GM12878 (cell line): ENCODE results near the gene SEC24A. TPM values are rescaled to one million over a fixed set of nuclear protein-coding genes. Genes with fewer than 3 reads are reported as not detected.
"Not testable (repeated sequence)": the region's sequence is repeated elsewhere in the genome, so short reads cannot be mapped to it uniquely, and the experiment has no call there.

Experiments used
- ATAC-seq: fragments of 200-7000 bp; cut with Tn5 transposase; 3 replicates; pipeline ENCODE4 v1.9.1; 2020; ENCODE audit warnings: mild to moderate bottlenecking, moderate library complexity
- BruUV-seq: library from RNA; stranded (reverse); fragments of 400-500 nt; replicated peaks from 2 replicates; lab custom pipeline; 2021; lab: Mats Ljungman, UMichigan
- CTCF ChIA-PET: fragments of 300-600 bp; sonication (Branson Sonifier 250); formaldehyde crosslinking; extraction: SDS; loops from one replicate; lab custom pipeline; 2021; ENCODE audit warnings: inconsistent platforms; lab: Yijun Ruan, JAX
- POLR2A ChIA-PET: fragments of 350-600 bp; formaldehyde crosslinking; extraction: SDS; loops from one replicate; lab custom pipeline; 2021; ENCODE audit warnings: inconsistent platforms; lab: Charles Lee
- RAD21 ChIA-PET: fragments of 300-600 bp; sonication (Branson Sonifier 250); formaldehyde crosslinking; loops from one replicate; lab custom pipeline; 2023; ENCODE audit warnings: antibody characterized with exemption; ENCODE audit not compliant: unreplicated experiment; lab: Charles Lee
- SMC1A ChIA-PET: fragments of 300-600 bp; sonication (Branson Sonifier 250); formaldehyde crosslinking; loops from one replicate; lab custom pipeline; 2023; ENCODE audit not compliant: unreplicated experiment, uncharacterized antibody; lab: Charles Lee
- DNase-seq: peaks from one replicate; pipeline ENCODE4 v3.0.0-alpha.2; 2011; ENCODE audit warnings: low read depth, low spot score
- FAIRE-seq: peaks from 3 replicates; lab custom pipeline; 2011; peaks lifted over from hg19 to GRCh38; lab: Jason Lieb, UNC
- H2AFZ ChIP-seq: 2 replicates; pipeline ENCODE4 v1.6.0; 2011; ENCODE audit warnings: low read depth, low read length, control low read depth; ENCODE audit not compliant: control insufficient read depth
- H3K27ac ChIP-seq: 2 replicates; pipeline ENCODE4 v1.5.1; 2011; ENCODE audit warnings: control low read depth; ENCODE audit not compliant: control insufficient read depth, insufficient read depth
- H3K27me3 ChIP-seq, 2 experiments: replicated peaks in 1 of 2; 2 replicates each; pipeline versions ENCODE4 v1.6.0 to v1.6.1; 2011; ENCODE audit warnings: low read length in 1 of 2; ENCODE audit not compliant: control insufficient read depth in 2 of 2, insufficient read depth in 2 of 2
- H3K36me3 ChIP-seq, 2 experiments: 2 replicates each; pipeline ENCODE4 v1.5.1; 2011; ENCODE audit warnings: low read length in 1 of 2; ENCODE audit not compliant: control insufficient read depth in 2 of 2, insufficient read depth in 2 of 2
- H3K4me1 ChIP-seq: 2 replicates; pipeline ENCODE4 v1.6.1; 2011; ENCODE audit warnings: mild to moderate bottlenecking, low read length, moderate library complexity, mixed read lengths; ENCODE audit not compliant: control insufficient read depth, insufficient read depth
- H3K4me2 ChIP-seq: 2 replicates; pipeline ENCODE4 v1.6.0; 2011; ENCODE audit warnings: control low read depth; ENCODE audit not compliant: control insufficient read depth, insufficient read depth
- H3K4me3 ChIP-seq: fragments of 200-600 bp; sonication (generic); 2 replicates; pipeline ENCODE4 v1.5.1; 2016
- H3K79me2 ChIP-seq: 2 replicates; pipeline ENCODE4 v1.6.0; 2011; ENCODE audit warnings: low read length; ENCODE audit not compliant: control insufficient read depth, insufficient read depth
- H3K9ac ChIP-seq: 2 replicates; pipeline ENCODE4 v1.8.0; 2011; ENCODE audit warnings: low read length, control low read depth, mixed read lengths; ENCODE audit not compliant: control insufficient read depth, insufficient read depth
- H3K9me3 ChIP-seq: replicated peaks from 3 replicates; pipeline ENCODE4 v1.5.1; 2011; ENCODE audit warnings: mild to moderate bottlenecking, low read length; ENCODE audit not compliant: control insufficient read depth, insufficient read depth
- H4K20me1 ChIP-seq: 2 replicates; pipeline ENCODE4 v1.6.0; 2011; ENCODE audit not compliant: control insufficient read depth, insufficient read depth
- MEF2B ChIP-seq: fragments of 450-650 bp; IDR thresholded peaks from 2 replicates; pipeline ENCODE4 v1.6.1; 2018; ENCODE audit warnings: mild to moderate bottlenecking, moderate library complexity; ENCODE audit not compliant: partially characterized antibody, poor library complexity, severe bottlenecking
- MLLT1 ChIP-seq: fragments of 450-650 bp; IDR thresholded peaks from 2 replicates; pipeline ENCODE4 v1.6.1; 2016; ENCODE audit warnings: mild to moderate bottlenecking
- WGBS: methylation state at CpG from one replicate; pipeline ENCODE4 v1.1.6; 2016; ENCODE audit warnings: low lambda C conversion rate; ENCODE audit not compliant: insufficient replicate concordance, insufficient coverage; ENCODE audit errors: missing lambda C conversion rate; 5-methylcytosine and 5-hydroxymethylcytosine counted together
- in situ Hi-C: fragments of 300-500 bp; cut with MboI; formaldehyde crosslinking; loops from 9 replicates; pipeline ENCODE4 v1.14.3; 2018; ENCODE audit warnings: mixed read lengths
- intact Hi-C: fragments of 100-400 bp; cut with micrococcal nuclease; formaldehyde crosslinking; loops from one replicate; pipeline ENCODE4 v1.14.2; 2022; ENCODE audit not compliant: unreplicated experiment
- polyA plus RNA-seq, 11 experiments: library from polyadenylated mRNA; depleted of rRNA in 4 of 11; unstranded in 6 of 11; stranded (reverse) in 5 of 11; fragments of >200 nt; fragmentation: Nextera tagmentation in 4 of 11; fragmentation: Illumina TruSeq in 1 of 11; extraction: Ambion mirVana in 4 of 11; extraction: Trizol in 1 of 11; gene quantifications; 1 replicate in 1 of 11; 2 replicates in 10 of 11; pipeline versions ENCODE4 v1.2.1 to v1.2.3, GENCODE V29; 2011 to 2016; ENCODE audit warnings: inconsistent platforms in 2 of 11, missing spikeins in 2 of 11, low read depth in 1 of 11
- total RNA-seq, 4 experiments: library from RNA; depleted of rRNA in 3 of 4; stranded (reverse); fragments of >200 nt in 3 of 4; fragmentation: Illumina TruSeq in 1 of 4; extraction: Trizol in 1 of 4; gene quantifications; 2 replicates each; pipeline versions ENCODE4 v1.2.1 to v1.2.3, GENCODE V29; 2013 to 2021

The SEC24A gene
- total and polyA plus RNA-seq, 10 of the 15 experiments (the other 5 are each of a cell fraction or from before 2014, with no cell fraction given), result 7.1 to 52.2 (median 22.8) TPM

- TF ChIP-seq MLLT1, result no peak
- no peak for TF ChIP-seq MEF2B
Measured at GRCh38 chr5:134634227-134634626, 14.4 kb upstream of the SEC24A start (continued).

GRCh38 chr5:134635366-134635765 lies 13.2 kb upstream of the SEC24A start:
- H4K20me1 ChIP-seq, BruUV-seq, H3K36me3 ChIP-seq, FAIRE-seq, ATAC-seq, H3K9ac ChIP-seq, H3K4me2 ChIP-seq, H3K27ac ChIP-seq, H3K9me3 ChIP-seq, H3K4me3 ChIP-seq, H3K27me3 ChIP-seq, in situ Hi-C loops, intact Hi-C loops, DNase-seq: not testable (repeated sequence)
- WGBS, result 100% methylated on average over 1 of the region's 1 CpG
- SMC1A ChIA-PET, result interaction anchor here (0.7 to 4.8 kb wide), 4 partner anchors 8 to 104 kb away, joined by 3 to 31 read pairs (median 8); partner anchors contain the start of gene SEC24A
- RAD21 ChIA-PET, result interaction anchor here (1.1 to 1.6 kb wide), 3 partner anchors 9 to 48 kb away, joined by 3 to 4 read pairs (median 3); partner anchors contain the start of gene SEC24A
- Histone ChIP-seq H3K4me1 (peaks cover 13% of the 10 kb centered on the region), H2AFZ (peak overlapping the region; percentile 72; the same call in 1 of the 2 replicates), H3K79me2 (peaks cover 20% of the 10 kb centered on the region)
- CTCF ChIA-PET, result interaction anchor here (1.6 to 3.3 kb wide), 3 partner anchors 8 to 48 kb away, joined by 6 to 9 read pairs (median 7); no protein-coding TSS in a partner anchor
- POLR2A ChIA-PET, result interaction anchor here (3.1 kb wide), 1 partner anchor 12 kb away, joined by 22 read pairs; the partner anchor contains the start of gene SEC24A
